GM19452 (cell line): ENCODE data around the gene DET1.

ENCODE experiments used
- ATAC-seq: cut with Tn5 transposase; IDR thresholded peaks from one replicate; pipeline ENCODE4 v1.9.1; 2021; ENCODE audit not compliant: unreplicated experiment

The DET1 gene

GRCh38 chr15:88467935-88468528 is 78.4 kb downstream of the DET1 start:
- ATAC-seq: no peak

- ATAC-seq: peak; percentile 88
Observed at GRCh38 chr15:88467073-88467934, 79.2 kb downstream of the DET1 start, which contains the start of the genes MRPL46 and MRPS11. MRPL46 (minus strand) TSS chr15:88467388; CDS start chr15:88467377, 11 bp downstream. MRPS11 (plus strand) TSS chr15:88467708; CDS start chr15:88467718, 10 bp downstream.

- ATAC-seq: no peak
Observed at GRCh38 chr15:88465633-88466224, 80.8 kb downstream of the DET1 start.

GRCh38 chr15:88463870-88464532 is 82.5 kb downstream of the DET1 start:
- no peak for ATAC-seq
